ENCODE results near the gene FBLN5.
"Not testable (repeated sequence)": the region's sequence is repeated elsewhere in the genome, so short reads cannot be mapped to it uniquely, and the experiment has no call there.

The FBLN5 gene

DNA sequence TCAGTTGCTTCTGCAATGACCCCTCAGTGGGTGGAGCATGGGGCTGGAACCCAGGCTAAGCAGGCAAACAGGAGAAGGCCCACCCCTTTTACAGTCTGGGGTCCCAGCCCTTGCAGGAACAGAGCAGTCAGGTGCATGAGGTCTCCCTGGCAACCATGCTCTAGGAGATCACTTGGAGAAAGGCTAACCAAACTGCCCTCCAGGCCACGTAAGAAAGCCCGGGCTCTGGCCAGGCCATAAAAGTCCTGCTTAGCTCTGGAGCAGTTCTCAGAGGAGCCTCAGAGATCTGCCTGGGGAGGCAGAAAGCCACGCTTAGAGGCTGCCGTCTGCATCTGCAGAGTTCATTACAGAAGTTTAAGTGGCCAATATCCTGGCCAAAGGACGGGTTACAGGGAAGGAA, 65.1 kb downstream of the FBLN5 start:
- DNase-seq, result no peak

DNA sequence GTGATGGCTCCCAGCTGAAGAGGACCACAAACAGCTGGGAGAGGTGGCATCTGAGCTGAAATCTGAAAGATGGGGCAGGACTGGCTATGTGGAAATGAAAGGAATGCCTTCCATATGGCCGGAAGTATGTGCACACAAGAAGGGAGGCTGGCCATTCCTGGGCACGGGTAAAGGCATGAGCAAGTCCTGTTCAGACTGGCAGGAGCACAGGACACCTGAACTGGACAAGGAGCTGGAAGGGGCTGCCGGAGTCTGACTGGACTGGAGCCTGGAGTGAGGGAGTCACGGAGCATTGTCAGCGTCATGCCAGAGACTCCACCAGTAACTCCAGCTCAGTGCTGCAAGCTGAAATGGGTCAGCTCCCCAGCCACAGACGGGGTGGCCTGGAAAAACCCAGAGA, 68.3 kb downstream of the FBLN5 start:
- DNase-seq, result no peak

DNA sequence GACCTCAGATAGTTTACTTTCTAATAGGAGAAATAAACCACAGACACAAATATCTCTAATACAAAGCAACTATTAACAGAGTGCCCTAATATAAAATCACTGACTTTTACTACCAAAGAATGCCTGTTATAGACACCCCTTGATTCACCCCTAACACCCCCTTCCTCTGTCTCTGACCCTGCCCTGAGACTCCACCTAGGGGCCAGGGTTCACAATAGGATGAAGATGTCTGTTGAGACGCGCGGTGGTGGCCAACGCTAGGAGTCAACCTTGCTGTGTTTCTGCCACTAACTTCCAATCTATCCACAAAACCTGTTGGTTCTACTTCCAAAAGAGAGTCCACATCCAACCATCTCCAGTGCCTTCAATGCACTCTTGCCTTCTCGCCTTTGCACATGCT, 69.2 kb downstream of the FBLN5 start:
- no peak for DNase-seq

DNA sequence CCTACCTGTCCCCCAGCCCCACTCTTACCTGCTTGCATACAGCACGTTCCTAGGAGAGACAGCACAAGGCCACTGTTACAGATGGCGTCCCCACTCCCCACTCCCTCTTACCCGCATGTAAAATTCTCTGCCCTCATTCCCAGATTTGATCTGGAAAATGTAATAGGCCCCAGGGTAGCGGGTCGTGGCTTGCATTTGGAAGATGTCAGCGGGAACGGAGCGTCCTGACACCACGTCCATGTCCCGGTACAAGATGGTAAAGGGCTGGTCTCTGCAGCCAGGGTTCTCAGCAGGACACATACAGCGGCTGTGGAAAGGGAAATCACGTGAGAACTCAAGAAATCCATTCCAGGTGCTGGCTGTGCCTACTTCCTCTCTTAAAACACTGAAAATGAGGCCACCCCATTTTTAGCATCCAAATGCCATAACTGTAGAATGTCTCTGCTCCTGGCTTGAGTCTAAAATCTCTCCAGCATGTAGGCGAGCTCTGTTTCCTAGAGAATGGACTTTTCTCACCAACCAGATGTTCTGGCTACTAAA, 70.0 kb downstream of the FBLN5 start:
- DNase-seq, result no peak

DNA sequence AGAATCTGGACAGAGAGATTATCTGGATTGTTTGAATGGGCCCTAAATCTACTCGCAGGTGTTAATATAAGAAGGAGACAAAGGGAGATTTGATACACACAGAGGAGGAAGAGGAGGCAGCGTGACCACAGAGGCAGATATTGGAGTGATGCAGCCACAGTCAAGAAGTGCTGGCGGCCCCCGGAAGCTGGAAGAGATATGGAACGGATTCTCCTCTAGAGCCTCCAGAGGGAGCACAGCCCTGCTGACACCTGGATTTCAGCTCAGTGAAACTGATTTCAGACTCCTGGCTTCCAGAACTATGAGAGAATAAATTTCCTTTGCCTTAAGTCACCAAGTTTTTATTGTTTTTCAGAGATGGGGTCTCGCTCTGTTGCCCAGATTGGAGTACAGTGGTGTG, 71.0 kb downstream of the FBLN5 start:
- no peak for DNase-seq

DNA sequence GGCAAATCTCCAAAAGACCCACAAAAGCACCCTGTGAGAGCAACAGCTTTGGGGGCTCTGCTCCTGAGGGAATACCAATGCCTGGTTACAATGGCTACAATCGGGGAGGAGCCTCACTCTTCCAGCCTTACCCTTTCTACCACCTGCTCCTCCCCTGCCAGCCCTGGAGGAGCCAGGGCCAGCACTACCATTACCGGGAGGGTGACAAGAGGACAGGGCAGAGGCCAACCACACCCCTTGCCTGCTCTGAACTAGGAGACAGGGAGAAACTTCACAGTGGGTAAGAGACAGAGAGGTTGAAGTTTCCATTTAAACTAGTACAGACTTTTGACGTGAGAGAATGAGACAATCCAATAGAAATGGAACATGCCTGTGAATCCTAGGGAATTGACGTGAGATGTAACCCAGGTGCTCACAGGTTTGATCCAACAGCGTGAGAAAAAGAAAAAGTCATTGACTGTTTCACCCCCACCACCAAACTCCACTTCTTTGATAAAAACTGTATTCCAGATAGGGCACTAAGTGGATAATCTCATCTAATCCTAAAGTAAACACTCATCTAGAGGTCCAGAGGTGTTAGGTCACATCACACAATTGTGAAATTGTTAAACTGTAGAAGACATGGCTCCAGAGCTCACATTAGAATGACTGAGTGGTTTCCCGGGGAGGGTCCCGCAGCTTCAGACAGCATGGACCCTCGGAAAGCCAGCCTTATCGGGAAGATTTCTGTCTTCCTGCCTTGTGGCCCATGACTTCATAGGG, 71.8 kb downstream of the FBLN5 start:
- DNase-seq, result no peak

DNA sequence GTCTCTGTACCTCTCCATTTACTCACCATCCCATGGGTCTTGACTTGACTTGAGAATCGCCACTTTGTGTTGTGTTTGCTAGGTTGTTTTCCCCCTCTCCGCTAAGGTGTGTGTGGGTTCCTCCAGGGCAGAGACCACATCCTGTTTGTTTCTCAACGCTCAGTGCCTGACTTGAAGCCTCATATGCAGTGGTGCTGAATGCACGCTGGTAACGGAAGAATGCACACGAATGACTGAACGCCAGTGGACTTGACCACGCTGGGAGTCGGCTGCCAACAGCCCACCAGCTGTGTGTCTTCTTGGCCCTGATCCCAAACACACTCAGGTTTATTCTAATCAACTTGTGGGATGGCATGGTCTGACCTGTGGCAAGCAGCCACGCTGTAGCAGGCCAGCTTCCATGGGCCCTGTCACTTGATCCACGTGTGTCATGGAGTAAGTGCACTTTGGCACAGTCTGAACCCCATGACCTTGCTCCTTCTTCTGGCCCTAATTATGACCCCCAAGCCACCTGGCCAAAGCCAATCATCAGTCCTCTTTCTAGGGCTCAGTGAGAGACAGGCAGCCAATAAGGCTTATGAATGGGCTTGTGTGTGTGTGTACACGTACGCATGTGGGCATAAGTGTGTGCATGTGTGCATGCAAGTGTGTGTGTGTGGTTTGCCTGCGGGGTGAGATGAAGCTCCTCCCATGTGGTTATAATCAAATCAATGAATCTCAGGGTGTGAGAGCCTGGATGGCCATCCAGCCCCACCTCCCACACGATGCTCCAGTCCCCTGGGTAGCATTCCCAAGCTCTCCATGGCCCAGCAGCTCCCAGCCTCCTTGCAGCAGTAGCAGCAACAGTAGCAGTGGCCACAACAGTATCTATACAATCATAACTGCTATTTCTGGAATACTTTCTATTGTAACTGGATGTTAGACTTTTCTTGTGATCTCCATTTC, 73.8 kb downstream of the FBLN5 start:
- peak; percentile 45 for DNase-seq

DNA sequence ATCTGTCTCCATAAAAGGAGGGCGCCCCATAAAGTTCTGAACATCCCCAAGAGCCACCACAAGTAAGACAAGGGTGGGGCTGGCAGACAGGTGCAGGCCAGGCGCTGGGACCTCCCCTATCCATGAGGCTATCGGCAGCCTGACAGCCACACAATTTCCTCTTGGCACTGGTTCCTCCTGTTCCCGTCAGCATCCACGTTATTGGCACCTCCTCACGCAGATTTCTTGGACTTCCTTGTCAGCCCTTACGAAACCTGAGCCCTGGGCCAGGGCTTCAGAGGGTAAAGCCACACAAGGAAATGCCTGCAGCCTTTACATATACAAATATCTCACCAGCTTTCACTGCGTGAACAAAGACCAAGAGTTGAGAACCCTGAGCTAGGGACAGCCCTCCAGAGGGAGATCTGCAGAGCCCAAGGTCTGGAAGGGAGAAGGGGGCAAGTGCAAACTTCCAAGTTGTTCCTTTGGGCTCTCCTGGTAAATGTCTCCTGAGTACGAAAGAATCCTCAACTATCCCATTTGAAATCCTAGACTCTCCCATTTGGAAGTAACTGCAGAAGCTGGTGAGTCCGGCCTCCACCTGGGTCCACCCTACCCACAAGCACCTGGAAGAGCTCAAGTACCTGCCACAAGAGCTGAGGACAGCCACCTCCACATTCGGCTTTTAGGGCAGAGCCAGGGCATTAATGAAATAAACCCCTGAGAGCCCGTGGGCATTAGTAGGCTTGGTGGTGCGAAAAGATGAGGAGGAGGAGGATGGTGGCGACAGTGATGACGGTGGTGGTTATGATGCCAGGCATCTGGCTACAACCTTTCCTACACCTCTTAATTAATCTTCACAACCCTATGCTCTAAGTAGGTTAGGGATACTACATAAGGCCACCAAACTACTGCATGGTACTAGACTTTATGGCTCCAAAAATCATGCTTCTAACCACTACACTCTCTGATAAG, 74.7 kb downstream of the FBLN5 start:
- DNase-seq, result no peak

DNA sequence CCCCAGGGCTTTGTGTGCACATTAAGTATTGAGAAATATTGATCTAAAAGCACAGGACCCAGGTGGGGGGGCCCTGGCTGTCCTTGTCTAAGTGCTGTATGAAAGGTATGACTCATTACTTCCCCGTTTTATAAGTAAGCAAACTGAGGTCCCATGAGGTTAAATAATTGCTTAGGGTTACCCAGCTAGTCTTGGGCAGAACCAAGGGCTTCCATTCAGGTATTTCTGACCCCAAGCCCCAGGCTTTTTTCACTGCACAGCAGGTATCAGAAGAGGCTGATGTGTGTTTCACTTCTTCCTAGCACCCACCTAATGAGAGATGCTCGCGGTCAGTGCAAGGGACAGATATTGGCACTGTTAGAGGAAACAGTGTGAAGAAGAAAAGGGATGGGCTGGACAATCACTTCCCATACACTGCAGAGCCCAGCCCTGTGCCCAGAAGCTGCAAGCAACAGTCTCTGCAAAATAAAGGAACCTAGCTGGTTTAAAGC, 75.4 kb downstream of the FBLN5 start:
- DNase-seq, result peak; percentile 48

DNA sequence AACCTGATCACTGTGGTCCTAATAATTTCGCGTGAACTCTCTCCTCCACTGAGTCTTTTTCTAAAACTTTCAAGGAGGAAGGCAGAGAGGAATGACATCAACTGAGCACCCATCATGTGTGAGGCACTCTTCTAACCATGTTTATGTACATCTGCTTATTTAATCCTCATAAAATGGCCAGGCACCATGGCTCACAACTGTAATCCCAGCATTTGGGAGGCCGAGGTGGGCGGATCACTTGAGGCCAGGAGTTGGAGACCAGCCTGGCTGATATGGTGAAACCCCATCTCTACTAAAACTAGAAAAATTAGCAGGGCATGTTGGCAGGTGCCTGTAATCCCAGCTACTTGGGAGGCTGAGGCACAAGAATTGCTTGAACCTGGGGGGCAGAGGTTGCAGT, 76.1 kb downstream of the FBLN5 start:
- DNase-seq, result not testable (repeated sequence)

DNA sequence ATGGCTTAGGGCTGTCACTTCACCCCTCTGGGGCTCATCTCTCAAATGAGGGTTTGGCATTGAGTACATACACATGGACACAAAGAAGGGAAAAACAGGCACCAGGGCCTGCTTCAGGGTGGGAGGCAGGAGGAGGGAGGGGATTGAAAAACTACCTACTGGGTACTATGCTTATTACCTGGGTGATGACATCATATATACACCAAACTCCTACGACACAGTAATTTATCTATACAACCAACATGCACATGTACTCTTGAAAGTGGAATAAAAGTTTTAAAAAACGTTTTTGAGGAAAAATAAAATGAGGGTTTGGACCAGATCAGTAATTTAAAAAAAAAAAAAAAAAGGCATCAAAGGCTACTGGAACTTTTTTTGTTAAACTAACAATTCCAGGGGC, 76.6 kb downstream of the FBLN5 start:
- no peak for DNase-seq

DNA sequence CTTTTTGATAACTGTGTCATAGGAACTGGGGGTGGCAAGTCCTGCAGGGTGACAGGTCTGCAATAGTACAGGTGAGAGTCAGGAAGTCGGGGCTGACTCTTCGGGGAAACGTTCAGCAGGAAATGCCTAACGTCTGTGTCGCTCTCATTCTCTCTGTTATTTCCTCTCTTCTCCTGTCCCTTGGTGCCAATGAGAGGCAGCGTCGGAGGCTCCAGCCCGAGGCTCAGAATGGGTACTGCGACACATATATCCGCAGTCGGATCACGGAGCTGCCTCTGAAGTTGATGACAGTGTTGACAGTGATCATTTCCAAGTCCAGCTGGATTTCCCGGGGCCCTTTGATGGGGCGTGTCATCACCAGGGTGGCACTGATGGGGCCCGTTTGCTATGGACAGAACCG, 77.5 kb downstream of the FBLN5 start:
- DNase-seq, result peak; percentile 43

DNA sequence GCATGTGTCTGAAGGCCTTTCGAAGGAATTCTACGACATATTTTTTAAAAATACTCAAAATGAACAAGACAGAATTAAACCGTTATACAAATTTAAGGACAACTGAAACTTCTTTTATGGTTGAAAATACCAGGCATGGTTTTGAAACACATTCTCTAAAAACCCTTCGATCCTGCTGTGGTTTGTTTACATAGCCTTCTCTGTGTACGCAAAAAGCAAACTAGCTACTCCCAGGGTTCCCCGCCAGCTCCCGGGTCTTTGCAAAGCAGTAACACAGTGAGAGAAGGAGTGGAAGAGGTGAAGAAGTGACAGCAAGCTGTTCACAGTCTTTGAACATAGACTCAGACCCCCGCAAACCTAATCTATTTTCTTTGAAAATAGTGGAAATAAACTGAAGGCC, 77.9 kb downstream of the FBLN5 start:
- no peak for DNase-seq

DNA sequence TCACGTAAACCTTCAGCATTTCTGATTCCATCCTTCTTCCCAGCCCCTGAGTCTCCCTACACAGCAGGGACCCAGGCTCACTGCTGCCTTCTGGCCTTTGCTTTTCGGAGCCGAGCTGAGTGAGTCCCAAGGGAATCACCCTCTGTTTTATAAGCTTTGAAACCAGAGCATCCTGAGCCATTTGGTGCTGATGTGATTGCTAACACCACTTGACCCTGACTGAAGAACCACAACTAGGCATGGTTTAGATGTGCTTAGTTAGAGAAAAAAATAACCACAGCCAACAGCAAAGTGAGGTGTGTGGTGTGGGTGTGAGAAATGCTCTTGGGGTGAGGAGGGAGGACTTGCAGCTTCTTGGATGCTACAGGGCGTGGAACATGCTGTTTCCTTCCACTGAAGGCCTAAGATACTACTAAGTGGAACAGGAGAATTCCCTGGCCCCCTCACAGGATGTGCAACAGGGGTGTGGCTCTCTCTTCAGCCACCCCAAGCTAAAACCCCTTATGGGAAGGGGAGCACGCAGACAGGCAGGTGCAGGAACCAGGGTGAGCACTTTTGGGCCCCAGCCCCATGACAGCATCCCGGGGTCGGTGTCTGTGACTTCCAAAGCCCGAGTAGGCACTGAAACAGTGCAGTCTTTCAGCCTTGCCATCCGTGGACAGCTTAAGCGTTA, 80.0 kb downstream of the FBLN5 start, which contains the start of gene TC2N:
TC2N (minus strand) TSS at position 221 of the 673 bp plus-strand sequence. CDS start 53,767 bp downstream, outside the sequence.
- DNase-seq, result no peak

DNA sequence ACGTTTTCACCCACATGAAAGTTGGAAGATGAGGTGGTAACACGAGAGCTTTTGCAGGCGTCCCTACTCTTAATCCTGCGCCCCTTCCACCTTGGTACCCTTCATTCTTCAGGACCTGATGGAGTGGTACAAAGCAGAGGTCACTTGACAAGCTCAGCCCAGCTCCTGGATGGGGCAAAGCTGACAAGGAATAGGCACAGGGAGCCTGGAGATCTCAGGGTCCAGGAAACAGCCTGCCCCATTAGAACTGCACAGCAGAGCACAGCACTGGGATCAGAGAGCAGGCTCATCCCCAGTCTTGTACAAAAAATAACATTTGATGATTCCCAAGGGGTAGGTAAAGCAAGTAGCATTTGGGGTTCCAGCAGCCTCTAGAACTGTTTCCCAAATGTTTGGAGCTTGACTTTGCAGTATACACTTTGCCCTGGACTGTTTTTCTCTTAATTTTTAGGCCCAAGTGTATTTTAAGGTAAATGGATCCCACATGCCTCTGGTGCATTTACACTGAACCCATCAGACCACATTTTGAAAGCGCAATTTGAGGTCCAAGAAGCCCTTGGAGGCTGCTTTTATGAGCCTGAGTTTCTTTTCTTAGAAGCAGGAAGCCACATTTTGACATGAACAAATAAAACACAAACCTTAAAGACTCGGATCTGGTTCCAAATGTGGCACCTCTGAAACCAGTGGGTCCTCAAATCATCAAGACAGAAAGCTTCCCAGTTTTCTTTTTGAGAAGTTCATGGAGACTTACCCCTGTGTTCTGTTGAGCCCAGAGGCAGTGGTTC, 80.8 kb downstream of the FBLN5 start:
- DNase-seq, result no peak

DNA sequence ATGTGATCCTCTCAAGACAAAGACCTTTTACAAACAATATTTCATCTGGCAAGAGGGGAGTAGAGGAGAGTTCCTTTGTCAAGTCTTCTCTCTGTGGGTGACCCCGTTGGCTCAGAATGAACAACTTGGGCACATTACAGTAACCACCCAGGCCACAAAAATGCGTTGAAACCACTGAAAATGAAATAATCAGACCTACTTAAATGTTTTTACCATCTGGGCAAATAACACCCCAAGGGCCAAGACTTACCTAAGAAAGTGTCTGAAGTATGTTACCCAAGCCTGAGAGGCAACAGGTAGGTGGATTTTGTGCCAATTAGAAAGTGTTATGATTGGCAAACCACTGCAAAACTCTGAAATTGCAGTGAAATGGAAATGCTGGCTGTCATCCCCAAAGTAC, 81.4 kb downstream of the FBLN5 start:
- no peak for DNase-seq

DNA sequence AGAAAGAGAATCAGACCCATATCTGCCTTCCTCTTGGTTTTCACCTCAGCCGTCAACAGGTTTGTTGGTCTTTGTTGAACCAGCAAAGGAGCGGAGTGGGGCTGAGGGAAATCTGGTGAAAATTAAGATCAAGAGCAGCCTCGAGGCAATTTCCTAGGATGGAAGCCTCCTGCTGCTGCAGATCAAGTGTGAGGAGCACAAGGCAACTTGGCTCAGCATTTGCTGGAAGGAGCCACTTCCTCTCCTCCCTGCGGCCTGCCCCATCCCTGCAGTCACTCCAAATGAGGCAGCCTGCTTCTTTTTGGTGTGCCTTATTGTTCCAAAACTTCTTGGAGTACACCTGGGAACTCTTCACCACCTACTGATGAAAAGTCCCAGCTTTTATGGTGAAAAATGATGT, 85.1 kb downstream of the FBLN5 start:
- no peak for DNase-seq

DNA sequence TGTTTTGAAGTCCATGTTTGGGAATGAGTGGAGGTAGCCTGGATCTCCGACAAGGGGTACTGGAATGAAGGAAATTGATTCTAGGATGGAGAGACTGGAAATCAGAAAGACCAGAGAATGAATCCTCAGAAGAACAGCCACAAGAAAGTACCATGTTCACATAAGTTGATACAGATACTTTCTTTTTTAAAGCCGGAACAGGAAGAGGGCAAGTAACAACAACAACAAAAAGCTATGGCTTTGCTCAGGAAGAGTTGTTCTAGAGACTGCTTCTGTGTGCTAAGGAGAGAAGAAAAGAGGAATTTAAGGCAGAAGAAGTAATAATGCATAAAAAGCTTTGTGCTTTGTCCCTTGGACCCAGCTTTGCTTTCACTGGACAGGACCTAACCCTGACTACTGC, 86.4 kb downstream of the FBLN5 start:
- DNase-seq, result no peak

DNA sequence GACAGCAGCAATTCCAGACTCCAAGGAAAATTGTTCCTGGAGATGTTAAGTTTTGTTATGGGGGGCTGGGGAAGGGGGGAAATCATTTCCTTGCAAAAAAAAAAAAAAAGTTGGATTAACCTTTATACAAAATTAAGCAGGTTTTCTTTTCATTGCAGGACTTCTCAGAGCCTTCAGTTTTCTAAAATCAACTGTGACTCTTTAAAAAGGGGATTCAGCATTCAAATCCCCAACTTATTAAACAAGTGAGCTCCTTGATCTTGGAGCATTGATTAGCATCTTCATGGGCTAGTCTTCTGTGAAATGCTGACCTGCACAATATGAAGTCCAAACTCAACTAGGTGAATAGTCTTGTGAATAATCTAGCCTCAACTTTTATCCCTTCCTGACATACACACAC, 87.3 kb downstream of the FBLN5 start:
- no peak for DNase-seq

DNA sequence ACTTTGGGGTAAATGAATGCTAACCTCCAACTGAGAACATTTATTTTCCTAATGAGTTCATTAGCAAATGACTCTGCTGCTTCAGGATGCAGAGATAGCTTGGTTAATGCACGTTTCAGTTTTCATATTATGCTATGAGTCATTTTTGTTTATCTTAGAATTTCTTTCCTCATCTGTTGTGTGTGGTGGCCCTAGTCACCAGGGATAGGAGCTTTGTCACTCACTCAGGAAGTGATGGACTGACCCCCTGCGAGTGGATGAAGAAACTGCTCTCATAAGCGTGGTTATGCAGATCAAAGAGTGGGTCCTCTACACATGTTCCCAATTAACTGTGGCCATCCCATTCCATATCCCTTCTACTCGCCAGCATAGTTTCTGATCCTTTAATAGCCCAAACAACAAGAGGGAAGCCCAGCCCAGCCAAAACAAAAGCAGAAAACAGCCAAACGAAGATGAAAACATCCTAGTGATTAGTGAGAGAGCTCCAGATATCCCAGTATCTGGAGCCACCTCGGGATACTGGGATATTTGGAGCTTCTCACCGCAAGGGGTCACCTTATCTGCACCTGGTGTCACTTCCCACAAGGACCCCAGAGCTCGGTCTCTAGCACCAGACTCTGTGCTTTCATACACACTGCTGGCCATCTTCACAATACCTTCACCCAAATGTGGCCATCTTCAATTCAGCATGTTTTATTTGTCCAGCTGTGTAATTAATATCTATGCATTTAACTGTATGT, 88.8 kb downstream of the FBLN5 start:
- DNase-seq, result no peak
